GOT3 (cell line): ENCODE data around the gene DYNC2I2.
"Not testable (repeated sequence)": the region's sequence is repeated elsewhere in the genome, so short reads cannot be mapped to it uniquely, and the experiment has no call there.

ENCODE experiments used
- DNase-seq: peaks from one replicate; lab custom pipeline; 2025; ENCODE audit warnings: mixed read lengths; lab: John Stamatoyannopoulos, UW

DYNC2I2 gene

GRCh38 chr9:128656416-128657343, at the start of gene DYNC2I2:
Gene DYNC2I2, minus strand, starts transcription at chr9:128656847. Its CDS starts 121 bp downstream, at chr9:128656726.
- peak; percentile 57 for DNase-seq

GRCh38 chr9:128706045-128706444, 49.4 kb upstream of the DYNC2I2 start:
- DNase-seq = no peak

GRCh38 chr9:128705051-128705965, 48.7 kb upstream of the DYNC2I2 start:
- no peak for DNase-seq

GRCh38 chr9:128704356-128704670, 47.7 kb upstream of the DYNC2I2 start:
- no peak for DNase-seq

- DNase-seq = no peak
These were observed 47.1 kb upstream of the DYNC2I2 start for GRCh38 chr9:128703616-128704355.

- DNase-seq = no peak
These were observed 46.4 kb upstream of the DYNC2I2 start for GRCh38 chr9:128702949-128703615.

- DNase-seq = peak; percentile 25
These were observed 45.9 kb upstream of the DYNC2I2 start, which contains the start of gene PKN3 for GRCh38 chr9:128702445-128702948. Gene PKN3, plus strand, starts transcription at chr9:128702503. Its CDS starts 413 bp downstream, at chr9:128702916.

- no peak for DNase-seq
These were observed 44.7 kb upstream of the DYNC2I2 start for GRCh38 chr9:128701227-128701854.

- not testable (repeated sequence) for DNase-seq
These were observed 42.6 kb upstream of the DYNC2I2 start for GRCh38 chr9:128699096-128699795.

- no peak for DNase-seq
These were observed 40.5 kb upstream of the DYNC2I2 start for GRCh38 chr9:128696923-128697707.

GRCh38 chr9:128694344-128694743, 37.7 kb upstream of the DYNC2I2 start:
- DNase-seq = no peak

GRCh38 chr9:128693738-128694137, 37.1 kb upstream of the DYNC2I2 start:
- not testable (repeated sequence) for DNase-seq

- no peak for DNase-seq
These were observed 34.0 kb upstream of the DYNC2I2 start for GRCh38 chr9:128690684-128691034.

- no peak for DNase-seq
These were observed 33.4 kb upstream of the DYNC2I2 start for GRCh38 chr9:128689820-128690683.

GRCh38 chr9:128689293-128689774, 32.7 kb upstream of the DYNC2I2 start:
- DNase-seq = no peak

GRCh38 chr9:128688501-128689292, 32.0 kb upstream of the DYNC2I2 start, which contains the start of gene SET:
Gene SET, plus strand, starts transcription at chr9:128689222. Its CDS starts 361 bp downstream, at chr9:128689583.
- peak; percentile 65 for DNase-seq

- DNase-seq = no peak
These were observed 30.8 kb upstream of the DYNC2I2 start for GRCh38 chr9:128687453-128687852.
